IMR-90 (cell line): ENCODE results near the gene MPPED1. TPM values are rescaled to one million over a fixed set of nuclear protein-coding genes. Genes with fewer than 3 reads are reported as not detected.

Source experiments
- ATAC-seq: fragments of 200-7000 bp; cut with Tn5 transposase; 2 replicates; pipeline ENCODE4 v1.9.1; 2020; ENCODE audit warnings: low read depth, mild to moderate bottlenecking, moderate library complexity
- BruUV-seq: library from RNA; stranded (reverse); fragments of 400-500 nt; replicated peaks from 2 replicates; lab custom pipeline; 2021; lab: Mats Ljungman, UMichigan
- CTCF ChIA-PET: fragments of 300-600 bp; formaldehyde crosslinking; extraction: SDS; loops from one replicate; lab custom pipeline; 2021; ENCODE audit warnings: antibody characterized with exemption; lab: Yijun Ruan, JAX
- POLR2A ChIA-PET: fragments of 300-600 bp; sonication (Branson Sonifier 250); formaldehyde crosslinking; loops from one replicate; lab custom pipeline; 2022; ENCODE audit warnings: antibody characterized with exemption; ENCODE audit not compliant: unreplicated experiment; lab: Charles Lee
- DNase-seq: peaks from one replicate; pipeline ENCODE4 v3.0.0; 2013
- H2AFZ ChIP-seq: replicated peaks from 2 replicates; pipeline ENCODE3; 2013; ENCODE audit warnings: low read length, mild to moderate bottlenecking; ENCODE audit not compliant: poor library complexity
- H2AK5ac ChIP-seq: 2 replicates; pipeline ENCODE4 v1.6.1; 2013; ENCODE audit warnings: low read depth, low read length, inconsistent platforms
- H2AK9ac ChIP-seq: replicated peaks from 2 replicates; pipeline ENCODE3; 2013; ENCODE audit warnings: mild to moderate bottlenecking, low read depth, low read length, moderate library complexity; ENCODE audit not compliant: poor library complexity
- H2BK120ac ChIP-seq: 2 replicates; pipeline ENCODE4 v1.6.1; 2013; ENCODE audit warnings: low read depth, low read length, inconsistent platforms
- H2BK15ac ChIP-seq: 3 replicates; pipeline ENCODE4 v1.6.1; 2013; ENCODE audit warnings: low read depth, low read length, inconsistent platforms
- H2BK20ac ChIP-seq: 2 replicates; pipeline ENCODE4 v1.6.1; 2013; ENCODE audit warnings: low read depth, mild to moderate bottlenecking, inconsistent platforms, low read length, moderate library complexity
- H2BK5ac ChIP-seq: 2 replicates; pipeline ENCODE4 v1.6.1; 2013; ENCODE audit warnings: mild to moderate bottlenecking, low read depth, low read length, inconsistent platforms; ENCODE audit not compliant: poor library complexity, severe bottlenecking
- H3K14ac ChIP-seq: replicated peaks from 2 replicates; pipeline ENCODE4 v1.6.1; 2013; ENCODE audit warnings: low read depth, low read length, inconsistent platforms
- H3K18ac ChIP-seq: 2 replicates; pipeline ENCODE4 v1.6.1; 2013; ENCODE audit warnings: low read depth, low read length, control low read depth
- H3K23ac ChIP-seq: 2 replicates; pipeline ENCODE4 v1.6.1; 2013; ENCODE audit warnings: low read depth, low read length, inconsistent platforms
- H3K27ac ChIP-seq: 2 replicates; pipeline ENCODE4 v1.5.1; 2013; ENCODE audit warnings: mild to moderate bottlenecking, control low read depth, low read length; ENCODE audit not compliant: insufficient read depth
- H3K27me3 ChIP-seq: 2 replicates; pipeline ENCODE4 v1.6.1; 2013; ENCODE audit warnings: low read length; ENCODE audit not compliant: control insufficient read depth, insufficient read depth
- H3K36me3 ChIP-seq: 2 replicates; pipeline ENCODE4 v1.6.1; 2013; ENCODE audit warnings: low read length, mixed read lengths; ENCODE audit not compliant: control insufficient read depth, insufficient read depth
- H3K4ac ChIP-seq: 2 replicates; pipeline ENCODE4 v1.6.1; 2013; ENCODE audit warnings: low read depth, low read length, inconsistent platforms
- H3K4me1 ChIP-seq: 2 replicates; pipeline ENCODE4 v1.6.1; 2013; ENCODE audit warnings: low read length, mixed read lengths; ENCODE audit not compliant: control insufficient read depth, insufficient read depth
- H3K4me2 ChIP-seq: 2 replicates; pipeline ENCODE4 v1.6.1; 2013; ENCODE audit warnings: low read depth, mild to moderate bottlenecking, control low read depth, low read length, moderate library complexity
- H3K4me3 ChIP-seq: 2 replicates; pipeline ENCODE4 v1.5.1; 2013; ENCODE audit warnings: low read depth, mild to moderate bottlenecking, control low read depth, low read length, moderate library complexity; ENCODE audit not compliant: insufficient read depth
- H3K56ac ChIP-seq: 2 replicates; pipeline ENCODE4 v1.6.1; 2013; ENCODE audit warnings: low read length, inconsistent platforms; ENCODE audit not compliant: insufficient read depth; ENCODE audit errors: extremely low read depth
- H3K79me1 ChIP-seq, 2 experiments: 2 replicates each; pipeline ENCODE4 v1.6.1; 2013; ENCODE audit warnings: low read length in 2 of 2, inconsistent platforms in 1 of 2, low read depth in 1 of 2
- H3K9ac ChIP-seq: 2 replicates; pipeline ENCODE4 v1.6.1; 2013; ENCODE audit warnings: low read depth, low read length, control low read depth
- H3K9me1 ChIP-seq: 2 replicates; pipeline ENCODE4 v1.6.1; 2013; ENCODE audit warnings: low read length, inconsistent platforms; ENCODE audit not compliant: insufficient read depth
- H3K9me3 ChIP-seq: 2 replicates; pipeline ENCODE4 v1.6.1; 2013; ENCODE audit warnings: low read length; ENCODE audit not compliant: control insufficient read depth, insufficient read depth
- H4K20me1 ChIP-seq: 2 replicates; pipeline ENCODE4 v1.6.1; 2013; ENCODE audit warnings: low read length, inconsistent platforms; ENCODE audit not compliant: insufficient read depth
- H4K5ac ChIP-seq: 2 replicates; pipeline ENCODE4 v1.6.1; 2013; ENCODE audit warnings: mild to moderate bottlenecking, low read depth, low read length, control low read depth
- H4K8ac ChIP-seq, 2 experiments: 2 replicates each; pipeline ENCODE4 v1.6.1; 2013; ENCODE audit warnings: low read depth in 2 of 2, low read length in 2 of 2, control low read depth in 1 of 2, inconsistent platforms in 1 of 2
- H4K91ac ChIP-seq: 2 replicates; pipeline ENCODE4 v1.6.1; 2013; ENCODE audit warnings: low read depth, low read length, inconsistent platforms; ENCODE audit not compliant: insufficient read depth
- BHLHE40 ChIP-seq: fragments of 150-350 bp; IDR thresholded peaks from 2 replicates; pipeline ENCODE4 v1.6.1; 2016; ENCODE audit warnings: mild to moderate bottlenecking, low read depth, low read length
- CEBPB ChIP-seq: IDR thresholded peaks from 2 replicates; pipeline ENCODE4 v1.6.1; 2012; ENCODE audit warnings: low read depth, low read length, improper control_type of control experiment
- CTCF ChIP-seq: conservative IDR thresholded peaks from 2 replicates; pipeline ENCODE4 v1.5.1; 2012; ENCODE audit warnings: mild to moderate bottlenecking, low read depth, low read length, improper control_type of control experiment
- FOS ChIP-seq: fragments of 150-350 bp; IDR thresholded peaks from 2 replicates; pipeline ENCODE4 v1.6.1; 2016; ENCODE audit warnings: low read depth, low read length
- MXI1 ChIP-seq: IDR thresholded peaks from 2 replicates; pipeline ENCODE4 v1.6.1; 2012; ENCODE audit warnings: low read depth, mild to moderate bottlenecking, low read length, moderate library complexity, borderline replicate concordance
- NFE2L2 ChIP-seq: fragments of 150-350 bp; IDR thresholded peaks from 2 replicates; pipeline ENCODE4 v1.6.1; 2016; ENCODE audit warnings: low read depth, mild to moderate bottlenecking, low read length
- POLR2A ChIP-seq: IDR thresholded peaks from 2 replicates; pipeline ENCODE4 v1.6.1; 2012; ENCODE audit warnings: mild to moderate bottlenecking, low read depth, low read length
- RAD21 ChIP-seq: IDR thresholded peaks from 2 replicates; pipeline ENCODE4 v1.6.1; 2012; ENCODE audit warnings: low read length, improper control_type of control experiment
- RCOR1 ChIP-seq: IDR thresholded peaks from 2 replicates; pipeline ENCODE4 v1.6.1; 2012; ENCODE audit warnings: mild to moderate bottlenecking, low read length, improper control_type of control experiment; ENCODE audit not compliant: insufficient replicate concordance
- RFX5 ChIP-seq: IDR thresholded peaks from 2 replicates; pipeline ENCODE4 v1.8.0; 2012; ENCODE audit warnings: low read depth, mild to moderate bottlenecking, low read length, moderate library complexity
- SMC3 ChIP-seq: fragments of 150-350 bp; IDR thresholded peaks from 2 replicates; pipeline ENCODE4 v1.6.1; 2016; ENCODE audit warnings: low read depth, mild to moderate bottlenecking, antibody characterized with exemption, low read length, moderate library complexity
- USF2 ChIP-seq: fragments of 150-350 bp; IDR thresholded peaks from 2 replicates; pipeline ENCODE4 v1.6.1; 2017; ENCODE audit warnings: mild to moderate bottlenecking, antibody characterized with exemption, low read length, low read depth
- WGBS, 2 experiments: methylation state at CpG; one replicate each; pipeline versions ENCODE4 v1.1.5 to v1.1.7; 2013; ENCODE audit warnings: missing lambda C conversion rate in 2 of 2; ENCODE audit not compliant: insufficient read length in 1 of 2; ENCODE audit errors: extremely low coverage in 2 of 2; 5-methylcytosine and 5-hydroxymethylcytosine counted together
- dilution Hi-C: fragments of 300-500 bp; cut with HindIII; formaldehyde crosslinking; loops from one replicate; pipeline ENCODE4 v1.14.3; 2018; ENCODE audit warnings: low sequenced_read_pairs; ENCODE audit not compliant: unreplicated experiment
- in situ Hi-C: fragments of 300-500 bp; cut with MboI; formaldehyde crosslinking; loops from 3 replicates; pipeline ENCODE4 v1.14.3; 2019; ENCODE audit warnings: low sequenced_read_pairs, inconsistent platforms, mixed read lengths
- intact Hi-C: fragments of 100-400 bp; cut with micrococcal nuclease; formaldehyde crosslinking; loops from 2 replicates; pipeline ENCODE4 v1.10.0; 2022
- polyA plus RNA-seq, 3 experiments: library from polyadenylated mRNA; depleted of rRNA; stranded (reverse); fragments of >200 nt; gene quantifications; 2 replicates each; pipeline ENCODE4 v1.2.3, GENCODE V29; 2012; ENCODE audit warnings: low replicate concordance in 1 of 3
- total RNA-seq: library from RNA; depleted of rRNA; stranded (reverse); fragments of >200 nt; gene quantifications from 2 replicates; pipeline ENCODE4 v1.2.3, GENCODE V29; 2012

Gene MPPED1
- total and polyA plus RNA-seq, 2 of the 4 experiments (the other 2 are of a cell fraction), result not detected

GRCh38 chr22:43449831-43450225 is 38.0 kb downstream of the MPPED1 start:
- no peak overlapping the region for H3K27ac ChIP-seq
- no peak overlapping the region for H2AFZ ChIP-seq
- H3K36me3 ChIP-seq, result no peaks in the 10 kb centered on the region
- H3K9me1 ChIP-seq, result no peaks in the 10 kb centered on the region
- no peak overlapping the region for H2BK5ac ChIP-seq
- H2BK15ac ChIP-seq, result no peak overlapping the region
- ChIA-PET CTCF (no interaction called here), POLR2A (no interaction called here)
- H2AK5ac ChIP-seq, result no peak overlapping the region
- H3K9ac ChIP-seq, result no peak overlapping the region
- DNase-seq (no peak), ATAC-seq (no peak)
- 43% methylated on average over 1 of the region's 11 CpGs; no CpG with 5 or more reads in 1 of the 2 experiments for WGBS, 2 experiments
- TF ChIP-seq RFX5 (no peak), CEBPB (no peak), NFE2L2 (no peak), RCOR1 (no peak), CTCF (no peak), POLR2A (no peak), USF2 (no peak), MXI1 (no peak), SMC3 (no peak), FOS (no peak), RAD21 (no peak), BHLHE40 (no peak)
- intact Hi-C loops, result no loop called here
- H2AK9ac ChIP-seq, result no peak overlapping the region
- H4K8ac ChIP-seq, result no peak overlapping the region
- H3K18ac ChIP-seq, result no peak overlapping the region
- H4K91ac ChIP-seq, result no peak overlapping the region
- H3K23ac ChIP-seq, result no peak overlapping the region
- no peak overlapping the region for H3K4me2 ChIP-seq
- H2BK120ac ChIP-seq, result no peak overlapping the region
- H3K27me3 ChIP-seq, result no peaks in the 10 kb centered on the region
- no peaks in the 10 kb centered on the region for H3K9me3 ChIP-seq
- no peak overlapping the region for H3K4me3 ChIP-seq
- H3K4me1 ChIP-seq, result no peaks in the 10 kb centered on the region
- no peak overlapping the region for H3K14ac ChIP-seq
- dilution Hi-C loops, result no loop called here
- no TSS peak for BruUV-seq
- H3K4ac ChIP-seq, result no peak overlapping the region
- no peaks in the 10 kb centered on the region for H3K79me1 ChIP-seq
- in situ Hi-C loops, result no loop called here
- H4K5ac ChIP-seq, result no peak overlapping the region
- H4K20me1 ChIP-seq, result no peaks in the 10 kb centered on the region
- no peak overlapping the region for H3K56ac ChIP-seq
- no peak overlapping the region for H2BK20ac ChIP-seq
